ENCODE results near the gene VCAN.
A peak's percentile ranks its signal among the peaks of the same experiment; 100 is the strongest.

DNA sequence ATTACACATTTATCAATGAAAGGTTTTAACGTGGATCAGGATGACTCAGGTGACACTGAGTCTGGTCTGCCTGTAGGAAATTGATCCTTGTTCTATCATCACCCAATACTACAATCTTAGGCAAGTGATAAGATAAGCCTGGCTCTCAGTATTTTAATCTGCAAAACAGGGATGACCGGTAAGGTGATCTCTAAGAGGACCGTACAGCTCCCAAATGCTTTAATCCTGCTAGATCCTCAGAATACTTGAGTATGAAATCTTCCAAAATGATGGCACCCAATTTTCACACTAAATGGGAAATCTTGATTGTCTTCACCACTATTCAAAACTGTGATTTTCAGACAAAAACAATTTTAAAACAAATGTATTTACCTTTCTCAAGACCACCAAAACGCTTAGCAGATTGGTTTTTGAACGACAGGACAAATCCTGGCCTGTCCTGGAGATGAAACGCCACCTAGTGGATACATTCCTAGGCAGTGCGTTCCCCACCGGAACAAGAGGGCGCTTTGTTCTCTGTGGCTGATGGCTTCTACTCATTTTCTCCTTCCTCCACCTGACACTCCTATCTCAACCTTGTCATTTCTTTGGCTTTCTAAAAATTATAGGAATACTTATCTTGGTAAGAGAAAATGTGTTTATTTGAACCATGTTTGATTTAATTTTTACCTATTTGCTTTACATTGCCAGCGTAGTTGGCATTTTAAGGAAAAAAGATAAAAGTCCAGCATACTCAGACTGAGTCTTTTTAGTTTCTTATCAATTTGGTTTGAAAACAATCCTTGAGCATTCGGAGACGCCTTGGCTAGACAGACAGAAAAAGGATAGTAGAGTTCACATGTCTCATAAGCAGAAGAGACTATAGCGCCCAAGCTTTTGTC lies 41.2 kb upstream of the VCAN start:
- TF ChIP-seq ZNF274 (IDR thresholded peaks at IDR 0.05; ENCODE audit: low read length) = no peak
- no peak for TF ChIP-seq ZNF274 (tag by site-specific recombination; IDR thresholded peaks at IDR 0.05; ENCODE audit: borderline replicate concordance)
- TF ChIP-seq ZNF138 (tag by site-specific recombination; IDR thresholded peaks at IDR 0.05; ENCODE audit: borderline replicate concordance) = no peak
- TF ChIP-seq, protein P1, sequence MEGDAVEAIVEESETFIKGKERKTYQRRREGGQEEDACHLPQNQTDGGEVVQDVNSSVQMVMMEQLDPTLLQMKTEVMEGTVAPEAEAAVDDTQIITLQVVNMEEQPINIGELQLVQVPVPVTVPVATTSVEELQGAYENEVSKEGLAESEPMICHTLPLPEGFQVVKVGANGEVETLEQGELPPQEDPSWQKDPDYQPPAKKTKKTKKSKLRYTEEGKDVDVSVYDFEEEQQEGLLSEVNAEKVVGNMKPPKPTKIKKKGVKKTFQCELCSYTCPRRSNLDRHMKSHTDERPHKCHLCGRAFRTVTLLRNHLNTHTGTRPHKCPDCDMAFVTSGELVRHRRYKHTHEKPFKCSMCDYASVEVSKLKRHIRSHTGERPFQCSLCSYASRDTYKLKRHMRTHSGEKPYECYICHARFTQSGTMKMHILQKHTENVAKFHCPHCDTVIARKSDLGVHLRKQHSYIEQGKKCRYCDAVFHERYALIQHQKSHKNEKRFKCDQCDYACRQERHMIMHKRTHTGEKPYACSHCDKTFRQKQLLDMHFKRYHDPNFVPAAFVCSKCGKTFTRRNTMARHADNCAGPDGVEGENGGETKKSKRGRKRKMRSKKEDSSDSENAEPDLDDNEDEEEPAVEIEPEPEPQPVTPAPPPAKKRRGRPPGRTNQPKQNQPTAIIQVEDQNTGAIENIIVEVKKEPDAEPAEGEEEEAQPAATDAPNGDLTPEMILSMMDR (tag by site-specific recombination; IDR thresholded peaks at IDR 0.05) = peak; percentile 20; the same call in 1 of the 2 replicates
- no peak for TF ChIP-seq SETDB1 (IDR thresholded peaks at IDR 0.05; ENCODE audit: insufficient read length, low read length)
- no peak for TF ChIP-seq ZBTB21 (tag by site-specific recombination; IDR thresholded peaks at IDR 0.05)
- TF ChIP-seq ZNF350 (tag by site-specific recombination; IDR thresholded peaks at IDR 0.05) = no peak
- TF ChIP-seq KLF10 (tag by site-specific recombination; IDR thresholded peaks at IDR 0.05) = no peak
- TF ChIP-seq ZNF621 (tag by site-specific recombination; IDR thresholded peaks at IDR 0.05) = no peak
- TF ChIP-seq ZNF473 (tag by site-specific recombination; IDR thresholded peaks at IDR 0.05) = no peak
- TF ChIP-seq, protein P2, sequence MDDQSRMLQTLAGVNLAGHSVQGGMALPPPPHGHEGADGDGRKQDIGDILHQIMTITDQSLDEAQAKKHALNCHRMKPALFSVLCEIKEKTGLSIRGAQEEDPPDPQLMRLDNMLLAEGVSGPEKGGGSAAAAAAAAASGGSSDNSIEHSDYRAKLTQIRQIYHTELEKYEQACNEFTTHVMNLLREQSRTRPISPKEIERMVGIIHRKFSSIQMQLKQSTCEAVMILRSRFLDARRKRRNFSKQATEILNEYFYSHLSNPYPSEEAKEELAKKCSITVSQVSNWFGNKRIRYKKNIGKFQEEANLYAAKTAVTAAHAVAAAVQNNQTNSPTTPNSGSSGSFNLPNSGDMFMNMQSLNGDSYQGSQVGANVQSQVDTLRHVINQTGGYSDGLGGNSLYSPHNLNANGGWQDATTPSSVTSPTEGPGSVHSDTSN (CRISPR knock-in tag; IDR thresholded peaks at IDR 0.05) = no peak
- no peak for TF ChIP-seq IKZF3 (tag by site-specific recombination; IDR thresholded peaks at IDR 0.05)
- TF ChIP-seq YY1 (tag by site-specific recombination; IDR thresholded peaks at IDR 0.05) = no peak
- no peak for TF ChIP-seq ZNF571 (tag by site-specific recombination; IDR thresholded peaks at IDR 0.05)
- no peak for TF ChIP-seq ZNF239 (tag by site-specific recombination; IDR thresholded peaks at IDR 0.05)

Measured in HEK293 (cell line).